Hippocampal formation (tissue), 2 donors: ENCODE data around the gene ZNF497.
"Not testable (repeated sequence)": the region's sequence is repeated elsewhere in the genome, so short reads cannot be mapped to it uniquely, and the experiment has no call there.

Experiments
- DNase-seq, 2 donors: peaks; one replicate each; lab custom pipeline; 2025; lab: John Stamatoyannopoulos, UW

The ZNF497 gene

DNA sequence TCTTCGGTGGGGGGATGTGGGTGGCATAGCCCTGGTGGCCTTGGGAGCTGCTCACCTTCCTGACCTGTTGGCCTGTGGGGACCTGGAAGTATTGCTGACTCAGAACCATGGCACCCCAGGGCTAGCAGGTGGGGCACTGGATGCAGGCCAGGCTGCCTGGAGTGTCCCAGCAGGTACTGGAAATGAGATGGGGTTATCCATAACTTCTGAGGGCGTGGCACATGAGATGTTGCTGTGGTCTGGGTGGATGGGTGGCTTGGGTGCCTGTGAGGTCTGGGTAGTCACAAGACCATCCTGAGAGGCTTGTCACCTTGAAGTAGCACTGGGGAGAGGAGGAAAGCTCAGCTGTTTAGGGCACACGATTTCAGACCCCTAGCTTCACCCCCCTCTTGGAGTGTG is 32.3 kb upstream of the ZNF497 start:
- no peak for DNase-seq

DNA sequence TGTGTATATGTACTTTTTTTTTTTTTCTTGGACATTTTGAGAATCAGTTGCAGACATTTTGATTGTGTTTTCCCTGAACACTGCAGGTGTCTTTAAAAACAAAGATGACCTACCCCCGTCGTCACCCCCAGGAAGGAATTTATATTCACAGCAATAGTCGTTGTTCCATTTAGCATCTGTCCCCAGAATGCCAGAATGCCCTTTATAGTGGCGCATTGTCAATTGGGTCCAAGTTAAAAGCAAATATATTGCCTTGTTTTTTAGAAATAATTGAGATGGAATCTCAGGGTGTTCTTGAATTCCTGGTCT is 31.1 kb upstream of the ZNF497 start:
- DNase-seq = no peak

DNA sequence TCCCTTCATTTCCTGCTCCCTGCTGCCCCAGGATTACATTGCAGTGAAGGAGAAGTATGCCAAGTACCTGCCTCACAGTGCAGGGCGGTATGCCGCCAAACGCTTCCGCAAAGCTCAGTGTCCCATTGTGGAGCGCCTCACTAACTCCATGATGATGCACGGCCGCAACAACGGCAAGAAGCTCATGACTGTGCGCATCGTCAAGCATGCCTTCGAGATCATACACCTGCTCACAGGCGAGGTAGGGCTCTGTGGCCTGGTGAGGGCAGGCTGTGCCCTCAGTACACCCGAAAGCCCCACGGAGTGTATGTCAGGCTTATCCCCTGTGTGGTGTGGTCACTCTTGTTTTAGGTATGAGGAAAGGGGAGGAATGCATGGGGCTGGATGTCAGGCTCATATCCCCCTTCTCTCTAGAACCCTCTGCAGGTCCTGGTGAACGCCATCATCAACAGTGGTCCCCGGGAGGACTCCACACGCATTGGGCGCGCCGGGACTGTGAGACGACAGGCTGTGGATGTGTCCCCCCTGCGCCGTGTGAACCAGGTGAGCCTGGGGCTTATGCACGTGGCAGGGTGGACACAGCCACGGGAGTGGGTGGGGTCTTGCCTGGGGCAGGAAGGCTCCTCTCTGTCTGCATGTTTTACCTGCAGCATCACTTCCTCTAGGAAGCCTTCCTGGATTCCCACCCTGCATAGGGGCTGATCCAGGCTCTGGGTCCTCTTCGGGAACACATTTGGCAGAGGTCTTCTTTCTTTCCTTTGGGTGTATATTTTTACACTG is 30.6 kb upstream of the ZNF497 start:
- DNase-seq = no peak

DNA sequence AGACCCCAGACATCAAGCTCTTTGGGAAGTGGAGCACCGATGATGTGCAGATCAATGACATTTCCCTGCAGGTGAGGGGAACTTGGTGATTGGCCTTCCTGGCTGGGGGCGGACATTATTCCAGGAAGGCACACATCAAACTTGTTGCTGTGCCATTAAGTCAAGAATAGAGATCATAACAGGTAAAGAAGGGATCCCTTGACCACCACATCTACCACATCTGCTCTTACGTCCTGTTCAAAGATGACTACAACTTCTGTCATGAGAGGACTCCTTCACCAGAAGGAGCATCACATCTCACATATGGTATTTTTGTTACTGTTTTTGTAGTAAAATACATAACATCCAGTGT is 25.6 kb upstream of the ZNF497 start:
- no peak for DNase-seq

- DNase-seq = no peak
Measured at GRCh38 chr19:58387338-58388174, 25.0 kb upstream of the ZNF497 start.

DNA sequence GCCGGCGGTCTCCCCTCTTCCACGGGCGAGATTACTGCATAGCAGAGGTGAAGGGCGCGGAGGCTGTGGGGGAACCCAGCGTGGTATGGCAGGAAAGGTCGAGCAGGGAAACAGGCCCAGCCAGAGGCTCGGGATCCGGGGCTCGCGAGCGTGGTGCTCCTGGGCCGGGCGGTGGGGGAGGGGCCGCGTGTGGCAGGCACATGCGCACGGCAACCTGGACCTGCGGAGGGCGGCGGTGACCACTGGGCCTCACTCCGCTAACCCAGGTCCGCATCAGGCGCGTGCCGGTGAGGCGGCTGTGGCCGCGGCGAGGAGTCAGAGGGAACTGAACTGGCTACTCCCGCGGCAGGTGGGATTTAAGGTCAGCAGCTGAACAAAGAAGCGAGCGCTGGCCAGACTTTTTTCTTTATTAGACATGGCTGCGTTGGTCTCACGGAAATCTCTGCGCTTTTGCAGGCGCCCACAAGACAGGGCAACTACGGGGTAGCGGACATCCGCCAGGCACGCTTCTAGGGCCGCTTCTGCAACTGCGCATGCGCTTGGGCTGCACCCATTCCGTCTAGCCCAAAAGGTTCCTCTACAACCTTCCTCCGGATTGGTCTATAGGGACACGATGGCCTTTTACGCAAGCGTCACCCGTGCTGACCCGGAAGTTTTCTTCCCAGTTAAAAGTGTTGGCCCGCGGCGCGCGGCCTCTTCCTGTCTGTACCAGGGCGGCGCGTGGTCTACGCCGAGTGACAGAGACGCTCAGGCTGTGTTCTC is 24.2 kb upstream of the ZNF497 start, which contains the start of gene RPS5:
TSS of gene RPS5 (plus strand) at position 694 of the 762 bp plus-strand sequence. CDS start 869 bp downstream, outside the sequence.
- peak; percentile 95 to 98 for DNase-seq

DNA sequence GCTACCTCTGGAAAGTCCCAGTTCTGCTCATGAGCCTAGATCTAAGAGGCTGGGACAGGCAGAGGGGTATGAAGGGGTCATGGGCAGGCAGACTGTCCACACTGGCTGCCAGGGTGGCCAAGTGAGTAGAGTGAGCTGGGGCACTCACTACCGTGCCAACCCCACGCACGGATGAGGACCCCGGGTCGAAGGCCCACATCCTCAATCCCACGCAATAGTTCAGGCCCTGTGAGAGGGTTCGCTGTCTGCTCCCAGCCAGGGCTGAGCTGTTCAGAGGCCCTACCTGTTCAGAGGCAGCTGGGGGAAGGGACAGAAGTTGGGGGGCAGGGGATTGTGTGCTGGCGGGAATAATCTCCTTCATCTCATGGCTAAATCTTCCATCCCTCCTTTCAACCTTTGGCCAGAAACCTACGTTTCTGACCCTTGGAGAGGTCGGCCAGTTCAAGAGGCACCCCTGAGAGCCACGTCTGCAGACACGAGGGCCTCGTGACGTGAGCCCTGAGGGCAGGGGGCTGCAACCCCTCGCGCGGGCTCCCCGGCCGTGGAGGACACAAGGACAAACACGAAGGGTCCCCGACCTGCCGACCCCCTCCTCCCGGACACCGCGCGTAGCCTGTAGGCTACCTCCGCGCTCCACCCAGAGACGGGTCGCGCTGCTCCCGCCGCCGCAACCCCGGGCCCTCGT is 23.5 kb upstream of the ZNF497 start:
- DNase-seq = no peak

DNA sequence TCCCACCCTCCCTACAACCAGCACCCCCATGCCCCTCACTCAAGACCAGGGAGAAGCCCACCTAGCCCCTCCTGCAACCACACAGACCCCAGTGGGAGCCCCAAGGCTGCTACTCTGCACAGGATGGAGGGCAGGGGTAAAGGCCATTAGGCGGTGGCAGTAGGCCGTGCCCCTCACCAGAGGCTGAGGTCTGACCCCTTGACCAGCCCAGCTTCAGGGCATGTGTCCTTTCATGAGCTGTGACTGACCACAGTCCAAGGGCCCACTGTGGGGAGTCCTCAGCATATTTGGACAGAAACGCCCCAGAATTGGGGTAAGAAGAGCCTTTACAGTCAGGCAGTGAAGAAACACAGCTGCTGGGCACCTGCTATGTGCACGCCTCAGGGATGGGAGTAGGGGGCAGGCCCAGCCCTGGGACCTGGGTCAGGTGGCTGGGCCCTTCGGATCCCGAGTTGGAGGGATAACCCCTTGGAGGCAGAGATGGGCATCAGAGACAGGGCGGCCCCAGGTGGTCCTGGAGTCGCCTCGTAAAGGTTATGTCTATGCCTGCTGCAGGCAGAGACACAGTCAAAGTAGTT is 22.9 kb upstream of the ZNF497 start:
- no peak for DNase-seq

- DNase-seq = no peak
Measured at GRCh38 chr19:58382997-58383603, 20.5 kb upstream of the ZNF497 start.

DNA sequence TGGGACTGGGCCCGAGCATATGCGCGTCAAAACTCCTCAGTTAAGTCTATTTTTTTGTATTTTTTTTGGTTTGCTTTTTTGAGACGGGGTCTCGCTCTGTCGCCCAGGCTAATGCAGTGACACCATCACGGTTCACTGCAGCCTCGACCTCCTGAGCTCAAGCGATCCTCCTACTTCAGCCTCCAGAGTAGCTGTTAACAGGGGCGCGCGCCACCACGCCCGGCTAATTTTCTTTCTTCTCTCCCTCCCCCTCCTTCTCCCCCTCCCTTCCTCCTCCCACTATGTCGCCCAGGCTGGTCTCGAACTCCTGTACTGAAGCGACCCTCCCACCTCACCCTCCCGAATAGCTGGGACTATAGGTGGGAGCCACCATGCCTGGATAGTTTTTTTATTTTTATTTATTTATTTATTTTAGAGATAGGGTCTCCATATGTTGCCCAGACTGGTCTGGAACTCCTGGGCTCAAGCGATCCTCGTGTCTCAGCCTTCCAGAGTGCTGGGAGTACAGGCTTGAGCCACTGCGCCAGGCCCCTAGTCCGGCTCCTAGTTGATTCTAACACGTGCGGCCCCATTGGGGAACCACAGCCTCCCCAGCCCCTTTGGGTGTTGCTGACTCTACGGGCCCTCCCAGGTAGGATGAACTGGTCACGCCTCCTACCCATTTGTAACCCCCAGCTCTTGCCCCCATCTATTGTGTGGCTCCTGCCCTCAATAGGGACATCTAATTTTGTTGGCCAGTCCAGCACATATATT is 19.1 kb upstream of the ZNF497 start:
- no peak for DNase-seq

DNA sequence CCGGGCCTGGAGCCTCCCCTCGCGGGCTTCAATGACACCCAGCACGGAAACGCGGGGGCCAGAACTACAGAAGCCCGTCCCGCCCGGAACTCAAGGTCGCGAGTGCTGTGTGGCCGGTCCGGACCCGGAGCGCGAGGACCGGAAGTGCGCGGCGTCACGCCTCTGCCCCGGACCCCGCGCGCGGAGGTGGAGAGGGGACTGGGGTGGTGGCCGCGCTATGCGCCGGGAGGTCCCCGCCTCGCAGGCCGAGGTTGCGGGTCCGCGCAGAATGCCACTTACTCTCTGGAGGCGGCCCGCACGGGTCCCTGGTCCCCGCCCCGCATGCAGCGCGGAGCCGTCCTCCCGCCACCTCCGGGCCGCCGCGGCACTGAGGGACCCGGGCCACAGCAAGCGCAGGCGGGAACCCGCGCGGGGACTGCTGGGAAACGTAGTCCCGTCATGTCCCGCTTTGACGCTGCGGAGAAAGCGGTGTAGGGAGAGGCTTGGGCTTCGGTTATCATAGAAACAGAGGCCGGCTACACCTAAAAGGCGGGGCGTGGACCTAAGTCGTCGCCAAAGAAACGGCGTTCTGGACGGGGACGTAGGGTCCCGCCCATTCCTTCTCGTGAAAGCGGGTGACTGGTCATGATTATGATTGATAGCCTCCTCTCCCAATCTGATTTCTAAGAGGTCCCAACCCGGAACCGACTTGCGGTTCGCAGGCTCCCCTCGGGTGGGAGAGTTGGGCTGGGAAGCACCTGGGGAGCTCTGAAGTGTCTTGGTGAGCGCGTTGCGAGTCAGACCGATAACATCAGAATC is 18.3 kb upstream of the ZNF497 start, which contains the start of gene ZNF837:
TSS of gene ZNF837 (minus strand) at position 369 of the 798 bp plus-strand sequence. CDS start 11,698 bp downstream, outside the sequence.
- peak; percentile 97 to 98 for DNase-seq

GRCh38 chr19:58380037-58380661 is 17.6 kb upstream of the ZNF497 start:
- peak in 1 of 2 donors; percentile 60 for DNase-seq

GRCh38 chr19:58379246-58379645 is 16.7 kb upstream of the ZNF497 start:
- DNase-seq = no peak

- DNase-seq = not testable (repeated sequence)
Measured at GRCh38 chr19:58376724-58377123, 14.2 kb upstream of the ZNF497 start.

GRCh38 chr19:58374200-58374599 is 11.6 kb upstream of the ZNF497 start:
- no peak for DNase-seq

GRCh38 chr19:58372311-58373133 is 10.0 kb upstream of the ZNF497 start:
- no peak for DNase-seq

DNA sequence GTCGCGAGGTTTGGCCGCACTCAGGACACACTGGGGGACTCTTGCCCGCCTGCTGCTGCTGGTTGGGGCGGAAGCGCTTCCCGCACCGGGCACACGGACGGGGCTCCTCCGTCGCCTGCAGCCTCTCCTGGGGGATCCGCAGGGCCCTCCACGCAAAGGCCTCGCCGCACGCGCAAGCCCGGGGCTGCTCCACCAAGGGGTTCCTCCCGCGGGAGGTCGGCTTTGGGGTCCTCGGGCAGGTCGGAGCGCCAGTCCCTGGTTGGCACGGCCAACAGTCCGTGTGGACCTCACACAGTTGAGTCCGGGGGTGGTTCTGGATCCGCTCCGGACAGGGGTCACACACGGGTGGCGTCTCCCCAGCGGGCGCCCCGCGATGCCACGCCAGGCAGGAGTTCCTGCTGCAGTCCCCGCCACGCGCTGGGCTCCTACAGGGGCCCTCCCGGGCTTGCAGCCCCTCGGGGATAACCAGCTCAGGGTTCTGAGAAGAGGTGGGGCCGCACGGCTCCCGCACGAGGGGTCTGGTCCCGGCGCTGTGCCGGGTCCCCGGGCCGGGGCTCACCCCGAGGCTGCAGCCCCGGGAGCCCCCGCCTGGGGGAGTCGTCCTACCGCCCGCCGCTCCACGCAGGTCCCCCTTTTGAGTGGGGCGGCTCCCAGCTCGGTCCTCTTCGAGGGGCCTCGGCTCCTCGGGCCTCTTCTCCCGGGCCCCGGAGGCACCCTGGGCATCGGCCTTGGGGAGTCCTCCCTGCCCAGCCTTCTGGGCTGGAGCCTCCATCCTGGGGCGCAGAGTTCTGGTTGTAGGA is 6.2 kb upstream of the ZNF497 start:
- DNase-seq = no peak
